HepG2 (cell line): ENCODE results near the gene RUVBL1. TPM values are rescaled to one million over a fixed set of nuclear protein-coding genes. Genes with fewer than 3 reads are reported as not detected.

Source experiments
- ATAC-seq: fragments of 200-7000 bp; cut with Tn5 transposase; 3 replicates; pipeline ENCODE4 v1.9.1; 2020; ENCODE audit warnings: mild to moderate bottlenecking, moderate library complexity
- BruUV-seq: library from RNA; stranded (reverse); fragments of 400-500 nt; replicated peaks from 2 replicates; lab custom pipeline; 2021; lab: Mats Ljungman, UMichigan
- CTCF ChIA-PET: fragments of 300-600 bp; formaldehyde crosslinking; extraction: SDS; loops from one replicate; lab custom pipeline; 2021; ENCODE audit warnings: low total read pairs, inconsistent platforms, low intra/inter-chr PET ratio; lab: Yijun Ruan, JAX
- POLR2A ChIA-PET: fragments of 350-600 bp; sonication (Branson Sonifier 250); formaldehyde crosslinking; loops from one replicate; lab custom pipeline; 2020; ENCODE audit warnings: antibody characterized with exemption, inconsistent platforms; lab: Yijun Ruan, JAX
- DNase-seq: peaks from one replicate; pipeline ENCODE4 v3.0.0-alpha.2; 2015; ENCODE audit warnings: low spot score
- FAIRE-seq: peaks from 3 replicates; lab custom pipeline; 2011; peaks lifted over from hg19 to GRCh38; lab: Jason Lieb, UNC
- H2AFZ ChIP-seq: one replicate; pipeline ENCODE4 v1.6.1; 2011; ENCODE audit warnings: low read length, inconsistent platforms
- H3K27ac ChIP-seq: fragments of 300-600 bp; 3 replicates; pipeline ENCODE4 v1.8.0; 2011; ENCODE audit warnings: mixed run types, mild to moderate bottlenecking, mixed read lengths, low read length, inconsistent platforms; ENCODE audit not compliant: insufficient read depth; ENCODE audit errors: extremely low read length
- H3K27me3 ChIP-seq, 2 experiments: fragments of 200-600 bp in 1 of 2; 2 replicates in 1 of 2; 3 replicates in 1 of 2; pipeline versions ENCODE4 v1.6.0 to v1.8.0; 2011; ENCODE audit warnings: low read length in 2 of 2, mild to moderate bottlenecking in 2 of 2, moderate library complexity in 2 of 2, inconsistent platforms in 1 of 2; ENCODE audit not compliant: insufficient read depth in 2 of 2, control insufficient read depth in 1 of 2
- H3K36me3 ChIP-seq, 2 experiments: fragments of 200-600 bp in 1 of 2; replicated peaks in 1 of 2; 2 replicates in 1 of 2; 3 replicates in 1 of 2; pipeline versions ENCODE4 v1.5.1 to v1.8.0; 2011; ENCODE audit warnings: low read length in 2 of 2, inconsistent platforms in 1 of 2; ENCODE audit not compliant: insufficient read depth in 2 of 2, control insufficient read depth in 1 of 2
- H3K4me1 ChIP-seq: 2 replicates; pipeline ENCODE4 v1.5.1; 2012; ENCODE audit warnings: low read length, inconsistent platforms; ENCODE audit not compliant: insufficient read depth
- H3K4me2 ChIP-seq: 2 replicates; pipeline ENCODE4 v1.6.0; 2011; ENCODE audit warnings: low read depth, low read length, inconsistent platforms
- H3K4me3 ChIP-seq, 3 experiments: fragments of 200-600 bp in 1 of 3; sonication (generic), shearing (Covaris generic) in 1 of 3; replicated peaks in 1 of 3; 2 replicates each; pipeline ENCODE4 v1.5.1; 2011 to 2016; ENCODE audit warnings: low read length in 3 of 3, inconsistent platforms in 2 of 3, low read depth in 2 of 3, mild to moderate bottlenecking in 2 of 3, control low read depth in 1 of 3, mixed read lengths in 1 of 3; ENCODE audit not compliant: insufficient read depth in 1 of 3
- H3K79me2 ChIP-seq: one replicate; pipeline ENCODE4 v1.6.1; 2011; ENCODE audit warnings: low read length, inconsistent platforms; ENCODE audit not compliant: insufficient read depth
- H3K9ac ChIP-seq: 2 replicates; pipeline ENCODE4 v1.6.0; 2011; ENCODE audit warnings: mild to moderate bottlenecking, low read depth, low read length, inconsistent platforms; ENCODE audit not compliant: insufficient read depth
- H3K9me3 ChIP-seq: 2 replicates; pipeline ENCODE4 v1.5.1; 2012; ENCODE audit warnings: mild to moderate bottlenecking, low read length
- H4K20me1 ChIP-seq: 2 replicates; pipeline ENCODE4 v1.6.0; 2011; ENCODE audit warnings: inconsistent platforms, mild to moderate bottlenecking, low read length, moderate library complexity; ENCODE audit not compliant: insufficient read depth
- AGO2 ChIP-seq: fragments of 200-400 bp; formaldehyde crosslinking; optimal IDR thresholded peaks from 2 replicates; pipeline ENCODE3; 2017; ENCODE audit warnings: mild to moderate bottlenecking, low read depth, low read length, moderate library complexity
- ATF1 ChIP-seq: IDR thresholded peaks from 2 replicates; pipeline ENCODE4 v1.6.1; 2016; ENCODE audit warnings: mild to moderate bottlenecking, control low read depth
- HMG20A ChIP-seq: IDR thresholded peaks from 2 replicates; pipeline ENCODE4 v1.6.1; 2016; ENCODE audit warnings: borderline replicate concordance
- MTF2 ChIP-seq: sonication (generic); formaldehyde crosslinking; IDR thresholded peaks from 2 replicates; pipeline ENCODE4 v1.5.0; 2020; ENCODE audit warnings: missing genetic modification reagents, borderline replicate concordance
- POLR2A ChIP-seq, 2 experiments: IDR thresholded peaks; 2 replicates each; pipeline ENCODE4 v1.6.1; 2011; ENCODE audit warnings: low read depth in 2 of 2, low read length in 2 of 2, mild to moderate bottlenecking in 1 of 2, moderate library complexity in 1 of 2; ENCODE audit not compliant: insufficient read depth in 1 of 2
- POLR2AphosphoS5 ChIP-seq: IDR thresholded peaks from 2 replicates; pipeline ENCODE4 v1.6.1; 2012; ENCODE audit warnings: low read depth, low read length
- POLR2G ChIP-seq: fragments of 200-400 bp; formaldehyde crosslinking; IDR thresholded peaks from 2 replicates; pipeline ENCODE4 v1.6.1; 2018; ENCODE audit warnings: mild to moderate bottlenecking, low read depth, low read length, moderate library complexity
- RBFOX2 ChIP-seq: fragments of 200-400 bp; formaldehyde crosslinking; IDR thresholded peaks from 2 replicates; pipeline ENCODE4 v1.6.1; 2017; ENCODE audit warnings: low read depth, mild to moderate bottlenecking, low read length
- RBM22 ChIP-seq: fragments of 200-400 bp; formaldehyde crosslinking; optimal IDR thresholded peaks from 2 replicates; pipeline ENCODE3; 2017; ENCODE audit warnings: mild to moderate bottlenecking, low read length, moderate library complexity
- YEATS2 ChIP-seq: sonication (generic); formaldehyde crosslinking; IDR thresholded peaks from 2 replicates; pipeline ENCODE4 v1.4.0; 2020; ENCODE audit warnings: missing genetic modification reagents, borderline replicate concordance
- ZBTB7A ChIP-seq: sonication (generic); formaldehyde crosslinking; IDR thresholded peaks from 2 replicates; pipeline ENCODE4 v1.8.0; 2022; ENCODE audit warnings: mild to moderate bottlenecking, missing genetic modification reagents
- ZMYM3 ChIP-seq: sonication (generic); formaldehyde crosslinking; IDR thresholded peaks from 2 replicates; pipeline ENCODE4 v1.5.1; 2020; ENCODE audit warnings: mild to moderate bottlenecking, missing genetic modification reagents
- ZNF260 ChIP-seq: sonication (generic); formaldehyde crosslinking; IDR thresholded peaks from 2 replicates; pipeline ENCODE4 v1.4.0; 2020; ENCODE audit warnings: missing genetic modification reagents, low read depth, mild to moderate bottlenecking, borderline replicate concordance
- ZNF616 ChIP-seq: sonication (generic); formaldehyde crosslinking; IDR thresholded peaks from 2 replicates; pipeline ENCODE4 v1.5.0; 2020; ENCODE audit warnings: low read depth, mild to moderate bottlenecking, missing genetic modification reagents
- ZNF629 ChIP-seq: sonication (generic); formaldehyde crosslinking; conservative IDR thresholded peaks from 2 replicates; pipeline ENCODE4 v1.5.0; 2020; ENCODE audit warnings: missing genetic modification reagents
- WGBS: methylation state at CpG from one replicate; pipeline ENCODE4 v1.1.6; 2017; ENCODE audit warnings: low lambda C conversion rate; 5-methylcytosine and 5-hydroxymethylcytosine counted together
- in situ Hi-C: cut with HindIII; loops from 2 replicates; pipeline ENCODE4 v1.10.0; 2017; ENCODE audit warnings: low pct_unique_long_range_greater_than_20kb; ENCODE audit not compliant: extremely low pct_ligation_motif_present
- intact Hi-C: fragments of 100-400 bp; cut with micrococcal nuclease; formaldehyde crosslinking; loops from one replicate; pipeline ENCODE4 v1.10.0; 2022; ENCODE audit not compliant: unreplicated experiment
- polyA plus RNA-seq, 8 experiments: library from polyadenylated mRNA; depleted of rRNA in 3 of 8; stranded (reverse) in 7 of 8; unstranded in 1 of 8; fragments of >200 nt; fragmentation: Illumina TruSeq in 4 of 8; extraction: Trizol in 4 of 8; gene quantifications; 2 replicates each; pipeline versions ENCODE4 v1.2.1 to v1.2.3, GENCODE V29; 2011 to 2016; ENCODE audit warnings: low read depth in 4 of 8, missing spikeins in 1 of 8, mixed read lengths in 1 of 8; ENCODE audit not compliant: insufficient read depth in 1 of 8
- total RNA-seq, 5 experiments: library from RNA; depleted of rRNA; stranded (reverse); fragments of >200 nt; fragmentation: Illumina TruSeq; extraction: Trizol; gene quantifications; 2 replicates each; pipeline ENCODE4 v1.2.3, GENCODE V29; 2016; ENCODE audit warnings: low read depth in 1 of 5

The RUVBL1 gene
- total and polyA plus RNA-seq, 2 of the 13 experiments (the other 11 are each of a cell fraction or from before 2014, with no cell fraction given): 32.7 to 86.3 TPM

GRCh38 chr3:128073185-128073725 is 50.4 kb downstream of the RUVBL1 start:
- H3K9me3 ChIP-seq: no peaks in the 10 kb centered on the region
- in situ Hi-C loops: no loop called here
- no peak overlapping the region for H3K9ac ChIP-seq
- TF ChIP-seq POLR2A (IDR thresholded peaks at IDR 0.05; ENCODE audit: insufficient read depth in 1 of 2, low read depth in 2 of 2, low read length in 2 of 2): 0 out of 4 replicates have a peak, but pooled peaks of 1 of the 2 experiments have one; percentile 3
- TF ChIP-seq MTF2 (CRISPR knock-in tag): no peak
- TF ChIP-seq RBM22: peak; percentile 83
- peak; percentile 49; the same call in 1 of the 2 replicates for TF ChIP-seq POLR2G
- TF ChIP-seq POLR2AphosphoS5: peak; percentile 7; the same call in 1 of the 2 replicates
- no peak for TF ChIP-seq YEATS2 (CRISPR knock-in tag)
- no peak for TF ChIP-seq ZNF616
- H3K4me3 ChIP-seq: no peak overlapping the region
- intact Hi-C loops: no loop called here
- DNase-seq (no peak), FAIRE-seq (no peak), ATAC-seq (peak; percentile 2)
- ChIA-PET POLR2A (interaction anchor here (1.4 kb wide), 1 partner anchor 20 kb away, joined by 3 read pairs; no protein-coding TSS in a partner anchor), CTCF (no interaction called here)
- no peaks in the 10 kb centered on the region for H3K27me3 ChIP-seq
- peaks cover 13% of the 10 kb centered on the region; the same call in 1 of the 2 replicates for H4K20me1 ChIP-seq
- H2AFZ ChIP-seq: no peak overlapping the region
- no peak overlapping the region for H3K27ac ChIP-seq
- H3K79me2 ChIP-seq: no peaks in the 10 kb centered on the region
- no peak overlapping the region for H3K4me2 ChIP-seq
- H3K4me1 ChIP-seq: no peaks in the 10 kb centered on the region
- 100% methylated on average over 4 of the region's 6 CpGs for WGBS
- no TSS peak for BruUV-seq
- peaks cover 29 to 55% of the 10 kb centered on the region in 2 experiments for H3K36me3 ChIP-seq

- peak in 1 of 2 experiments; percentile 13; a peak in 1 of 4 replicates for TF ChIP-seq POLR2A (IDR thresholded peaks at IDR 0.05; ENCODE audit: insufficient read depth in 1 of 2, low read depth in 2 of 2, low read length in 2 of 2)
- no peak for TF ChIP-seq ZNF260 (CRISPR knock-in tag)
- TF ChIP-seq ZBTB7A (CRISPR knock-in tag): no peak
- no peak for TF ChIP-seq ATF1 (CRISPR knock-in tag)
- TF ChIP-seq ZMYM3 (CRISPR knock-in tag): peak; percentile 48; the same call in 1 of the 2 replicates
- 0 out of 2 replicates have a peak, but pooled peaks have one; percentile 38 for TF ChIP-seq RBFOX2
- peak; percentile 89 for TF ChIP-seq ZNF629 (CRISPR knock-in tag)
- TF ChIP-seq AGO2: peak; percentile 47
- TF ChIP-seq POLR2AphosphoS5: peak; percentile 9; the same call in 1 of the 2 replicates
- TF ChIP-seq HMG20A (CRISPR knock-in tag): no peak
- TF ChIP-seq, all 625 proteins: peak for 6
- FAIRE-seq (no peak), DNase-seq (no peak), ATAC-seq (peak; percentile 1; the same call in 1 of the 3 replicates)
- Histone ChIP-seq H3K79me2 (no peaks in the 10 kb centered on the region), H3K36me3 (peaks cover 32 to 57% of the 10 kb centered on the region in 2 experiments), H2AFZ (no peak overlapping the region), H3K9me3 (no peaks in the 10 kb centered on the region), H3K4me2 (no peak overlapping the region), H4K20me1 (peaks cover 17% of the 10 kb centered on the region), H3K4me3 (no peak overlapping the region), H3K9ac (no peak overlapping the region), H3K27me3 (no peaks in the 10 kb centered on the region), H3K27ac (no peak overlapping the region), H3K4me1 (no peaks in the 10 kb centered on the region)
- BruUV-seq: no TSS peak
- ChIA-PET POLR2A (no interaction called here), CTCF (no interaction called here)
- intact Hi-C loops: no loop called here
- in situ Hi-C loops: no loop called here
- 91% methylated on average over 7 of the region's 13 CpGs for WGBS
Observed at GRCh38 chr3:128072454-128073184, 51.0 kb downstream of the RUVBL1 start.
